Erythroblast (primary cell): Measurements from ENCODE around the gene MAGI1.

ENCODE experiments used
- GATA1 ChIP-seq: IDR thresholded peaks from 2 replicates; pipeline ENCODE4 v1.6.1; 2011; ENCODE audit warnings: low read depth, mild to moderate bottlenecking, control low read depth, low read length, moderate library complexity
- POLR2A ChIP-seq: IDR thresholded peaks from 2 replicates; pipeline ENCODE4 v1.6.1; 2011; ENCODE audit warnings: mild to moderate bottlenecking, low read length

DNA sequence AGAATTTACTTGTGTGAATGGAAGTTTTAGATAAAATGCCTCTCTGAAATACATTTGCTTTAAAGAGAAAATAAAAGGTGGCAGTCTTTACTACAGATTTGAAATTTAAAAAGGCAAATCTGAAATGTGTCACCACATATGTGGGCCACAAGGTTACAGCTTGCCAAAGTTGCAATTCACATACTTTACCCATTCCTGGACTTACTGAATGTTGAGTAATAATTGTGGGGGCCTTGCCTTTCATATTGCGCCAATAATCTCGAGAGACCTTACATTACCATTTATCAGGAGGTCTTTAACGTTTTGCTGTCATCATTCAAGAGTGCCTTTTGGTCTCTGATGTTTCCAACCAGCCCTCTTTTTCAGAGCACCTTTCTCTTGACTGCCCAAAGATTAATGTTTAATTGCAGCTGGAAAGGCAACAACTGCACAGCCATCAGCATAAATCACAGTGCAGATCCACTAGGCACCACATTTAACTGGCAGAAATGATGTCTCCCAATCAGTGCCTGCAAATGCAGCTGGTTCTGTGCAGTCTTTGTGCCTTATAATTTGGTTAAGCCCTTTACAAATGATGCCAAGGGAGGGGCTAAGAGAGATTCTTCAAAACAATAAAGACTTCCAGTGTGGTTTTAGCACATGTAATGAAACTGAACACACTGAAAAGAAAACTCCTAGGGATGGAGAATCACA is 206.8 kb downstream of the MAGI1 start:
- TF ChIP-seq POLR2A (no peak), GATA1 (no peak)
